GM18499 (cell line): Measurements from ENCODE around the gene HCRTR2.
"Not testable (repeated sequence)": the region's sequence is repeated elsewhere in the genome, so short reads cannot be mapped to it uniquely, and the experiment has no call there.

Experiments
- ATAC-seq: cut with Tn5 transposase; IDR thresholded peaks from one replicate; pipeline ENCODE4 v1.9.1; 2021; ENCODE audit warnings: moderate number of reproducible peaks; ENCODE audit not compliant: insufficient read depth, unreplicated experiment

Gene HCRTR2

DNA sequence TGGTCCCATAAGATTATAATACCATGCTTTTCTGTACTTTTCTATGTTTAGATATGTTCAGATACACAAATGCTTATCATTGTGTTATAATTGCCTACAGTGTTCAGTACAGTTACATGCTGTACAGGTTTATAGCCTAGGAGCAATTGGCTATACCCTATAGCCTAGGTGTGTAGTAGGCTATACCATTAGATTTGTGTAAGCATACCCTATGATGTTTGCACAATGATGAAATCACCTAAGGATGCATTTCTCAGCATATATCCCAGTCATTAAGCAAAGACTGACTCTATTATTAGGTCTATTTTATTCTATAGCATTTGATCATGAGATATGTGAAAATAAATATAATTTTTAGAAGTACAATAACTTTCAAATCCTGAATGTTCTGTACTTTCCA lies 36.6 kb downstream of the HCRTR2 start:
- ATAC-seq, result no peak

DNA sequence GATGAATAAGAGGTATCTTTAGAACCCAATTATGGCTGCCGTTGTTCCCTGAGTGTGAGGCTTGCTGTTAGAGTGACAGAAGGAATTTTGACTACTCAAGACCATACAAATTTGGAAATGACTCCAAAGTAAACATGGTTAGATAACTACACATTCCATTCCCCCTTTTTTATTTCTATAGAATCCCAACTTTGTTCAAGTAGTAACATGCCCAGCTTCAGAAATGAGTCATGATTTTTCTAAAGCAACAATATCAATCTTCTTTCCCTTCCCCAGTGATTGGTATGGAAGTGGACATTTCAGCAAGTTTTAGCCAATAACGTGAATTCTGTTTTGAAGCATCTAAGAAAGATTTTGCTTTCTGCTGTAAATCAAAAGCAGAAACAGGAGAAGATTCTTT lies 37.8 kb downstream of the HCRTR2 start:
- ATAC-seq, result no peak

DNA sequence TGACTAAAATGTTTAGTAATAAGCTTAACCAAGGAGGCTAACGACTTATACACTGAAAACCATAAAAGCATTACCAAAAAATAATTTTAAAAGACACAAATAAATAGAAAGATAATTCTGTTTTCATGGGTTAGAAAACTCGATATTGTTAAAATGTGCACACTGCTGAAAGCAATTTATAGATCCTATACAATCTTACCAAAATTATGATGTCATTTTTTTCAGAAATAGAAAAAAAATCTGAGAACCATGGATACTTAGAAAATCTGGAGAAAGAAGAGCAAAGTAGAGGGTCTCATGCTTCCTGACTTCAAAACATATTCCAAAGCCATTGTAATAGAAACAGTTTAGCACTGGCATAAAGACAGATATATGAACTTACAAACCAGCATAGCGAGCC lies 46.6 kb downstream of the HCRTR2 start:
- no peak for ATAC-seq

DNA sequence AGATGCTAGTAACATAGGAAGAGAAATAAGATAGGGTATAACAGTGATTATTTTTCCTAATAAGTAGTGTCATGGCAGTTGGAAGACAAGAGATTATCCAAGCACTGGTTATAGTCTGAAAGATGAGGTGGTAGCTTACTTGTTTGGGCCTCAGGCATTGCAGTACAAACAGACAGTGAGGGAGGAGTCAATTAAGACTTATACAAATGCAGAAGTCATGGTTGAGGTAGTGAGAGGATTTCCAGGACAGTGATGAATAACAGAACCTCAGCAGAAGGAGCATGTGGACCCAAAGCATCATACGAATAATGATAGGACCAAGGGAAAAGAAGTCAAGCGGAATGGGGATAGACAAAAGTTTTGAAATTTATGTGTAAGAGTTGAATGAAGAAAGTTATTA lies 53.5 kb downstream of the HCRTR2 start:
- no peak for ATAC-seq

DNA sequence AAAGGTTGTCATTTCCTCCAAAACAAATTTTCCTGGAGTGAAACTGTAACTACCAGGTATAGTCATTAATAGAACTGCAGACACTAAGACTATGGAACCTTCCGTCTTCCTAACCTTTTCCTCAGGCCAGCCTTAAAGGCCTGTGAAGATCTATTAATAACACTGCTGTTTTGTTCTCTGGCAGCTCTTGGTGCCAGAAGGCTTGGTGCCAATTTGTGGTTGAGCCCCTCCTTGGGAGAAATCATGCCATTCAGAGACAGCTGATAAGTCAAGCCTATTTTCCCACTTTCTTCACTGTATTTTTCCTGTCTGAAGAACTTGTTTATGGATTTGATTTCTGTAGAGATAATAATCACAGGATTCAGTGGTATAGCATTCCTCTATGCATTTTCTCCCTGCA lies 64.8 kb downstream of the HCRTR2 start:
- no peak for ATAC-seq

DNA sequence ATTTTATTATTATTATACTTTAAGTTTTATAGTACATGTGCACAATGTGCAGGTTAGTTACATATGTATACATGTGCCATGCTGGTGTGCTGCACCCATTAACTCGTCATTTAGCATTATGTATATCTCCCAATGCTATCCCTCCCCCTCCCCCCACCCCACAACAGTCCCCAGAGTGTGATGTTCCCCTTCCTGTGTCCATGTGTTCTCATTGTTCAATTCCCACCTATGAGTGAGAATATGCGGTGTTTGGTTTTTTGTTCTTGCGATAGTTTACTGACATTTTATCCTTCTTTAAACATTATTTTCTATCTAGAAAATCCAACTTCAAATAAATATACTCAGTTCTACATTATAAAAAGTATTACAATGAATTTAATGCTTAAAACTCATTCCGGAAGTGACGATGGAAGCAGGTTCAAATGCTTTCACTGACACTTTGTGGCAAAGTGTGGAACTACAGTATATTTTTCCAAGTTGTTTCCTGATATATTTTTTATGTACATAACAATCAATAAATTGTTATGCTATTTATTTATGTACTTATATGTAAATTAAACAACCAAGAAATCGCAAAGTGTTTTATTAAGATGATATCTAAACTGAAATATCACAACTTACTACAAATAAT lies 66.8 kb downstream of the HCRTR2 start:
- ATAC-seq, result not testable (repeated sequence)

DNA sequence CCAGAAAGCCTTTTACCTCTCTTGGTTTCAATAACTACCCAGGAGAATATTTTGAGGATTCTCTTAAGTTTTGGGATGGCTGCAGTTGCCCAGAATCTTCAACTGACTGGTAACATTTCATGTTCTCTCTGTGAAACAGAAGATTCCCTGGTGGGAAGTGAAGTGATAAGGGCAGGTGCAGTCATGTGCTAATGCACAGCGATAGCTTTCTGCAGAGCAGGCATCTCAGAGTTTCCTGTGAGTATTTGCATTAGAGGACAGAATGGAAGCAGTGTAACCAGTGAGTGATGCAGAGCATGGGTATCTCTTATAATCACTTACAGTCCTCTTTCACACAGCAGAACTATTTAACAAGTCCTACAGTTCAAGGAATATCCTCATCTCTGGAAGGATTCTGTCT lies 76.1 kb downstream of the HCRTR2 start:
- no peak for ATAC-seq

DNA sequence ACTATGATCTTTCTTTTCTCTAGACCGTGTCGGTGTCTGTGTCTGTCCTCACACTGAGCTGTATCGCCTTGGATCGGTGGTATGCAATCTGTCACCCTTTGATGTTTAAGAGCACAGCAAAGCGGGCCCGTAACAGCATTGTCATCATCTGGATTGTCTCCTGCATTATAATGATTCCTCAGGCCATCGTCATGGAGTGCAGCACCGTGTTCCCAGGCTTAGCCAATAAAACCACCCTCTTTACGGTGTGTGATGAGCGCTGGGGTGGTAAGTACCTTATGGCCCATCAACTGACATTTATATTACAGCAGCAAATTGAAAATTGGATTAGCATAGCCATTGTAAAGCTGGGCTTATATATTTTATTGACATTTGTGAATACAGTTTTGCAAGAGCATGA lies 80.8 kb downstream of the HCRTR2 start:
- ATAC-seq, result no peak

DNA sequence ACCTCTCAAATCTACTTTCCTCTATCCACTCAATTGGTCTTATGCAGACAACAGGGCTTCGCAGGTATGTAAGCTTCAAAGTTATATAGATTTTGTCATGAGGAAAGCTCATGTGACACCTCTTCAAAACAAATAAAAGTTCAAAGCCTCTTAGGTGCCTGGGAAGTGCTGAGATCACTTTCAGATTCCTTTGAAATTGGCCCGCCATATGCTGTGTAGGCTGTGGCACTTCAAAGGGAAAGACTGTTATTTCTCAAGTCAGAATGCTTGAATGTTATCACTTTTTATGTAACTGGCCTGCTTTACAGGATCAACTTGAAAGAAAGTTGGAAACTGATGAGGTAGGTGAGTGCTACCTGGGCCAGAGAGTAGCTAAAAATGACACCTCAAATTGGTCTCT lies 85.9 kb downstream of the HCRTR2 start:
- ATAC-seq, result no peak

DNA sequence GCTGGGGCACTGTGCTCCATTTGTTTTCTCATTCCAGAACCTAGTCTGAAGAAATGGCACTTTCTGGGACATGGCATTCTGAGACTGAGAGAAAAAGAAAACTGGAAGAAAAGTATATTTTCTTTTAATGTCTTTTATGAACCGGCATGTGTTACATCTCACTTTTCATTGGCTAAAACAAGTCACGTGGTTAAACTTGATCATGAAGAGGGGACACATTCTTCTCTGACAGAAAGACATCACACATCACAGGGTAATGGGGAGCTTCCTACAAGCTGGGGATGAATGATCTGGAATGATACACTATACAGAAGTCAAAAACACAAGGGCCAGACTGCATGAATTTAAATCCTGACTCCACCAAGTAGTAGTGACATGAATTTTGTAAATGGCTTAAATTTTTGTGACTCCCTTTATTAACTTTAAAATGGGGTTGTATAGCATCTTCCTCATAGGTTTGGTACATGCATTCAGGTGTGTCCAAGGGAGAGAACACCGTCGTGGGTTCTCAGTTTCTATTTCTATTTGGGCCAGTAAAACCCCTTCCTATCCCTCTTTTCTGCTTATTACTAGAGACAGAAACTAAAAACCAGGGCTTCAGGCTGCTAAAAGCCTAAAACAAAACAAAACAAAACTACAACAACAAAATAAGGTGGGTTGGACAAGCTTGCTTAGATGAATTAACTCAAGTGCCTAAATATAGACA lies 91.2 kb downstream of the HCRTR2 start:
- ATAC-seq, result no peak

DNA sequence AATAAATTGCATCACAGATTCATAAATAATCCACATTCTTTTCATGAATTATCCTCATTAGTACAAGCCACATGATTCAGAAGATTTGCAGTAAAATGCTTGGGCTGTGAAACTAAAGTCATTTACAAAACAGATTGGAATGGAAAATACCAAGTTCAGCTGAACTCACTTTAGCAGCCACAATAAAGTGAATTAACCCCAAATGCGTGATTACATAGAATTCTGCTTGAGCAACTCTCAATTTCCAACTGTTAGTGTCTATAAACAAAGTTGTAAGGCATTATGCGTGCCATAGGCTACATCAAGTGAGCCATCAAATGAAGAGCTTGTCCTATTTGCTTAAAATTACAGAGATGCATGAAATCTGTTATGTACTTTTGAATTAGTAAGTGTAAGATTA lies 92.6 kb downstream of the HCRTR2 start:
- ATAC-seq, result no peak

DNA sequence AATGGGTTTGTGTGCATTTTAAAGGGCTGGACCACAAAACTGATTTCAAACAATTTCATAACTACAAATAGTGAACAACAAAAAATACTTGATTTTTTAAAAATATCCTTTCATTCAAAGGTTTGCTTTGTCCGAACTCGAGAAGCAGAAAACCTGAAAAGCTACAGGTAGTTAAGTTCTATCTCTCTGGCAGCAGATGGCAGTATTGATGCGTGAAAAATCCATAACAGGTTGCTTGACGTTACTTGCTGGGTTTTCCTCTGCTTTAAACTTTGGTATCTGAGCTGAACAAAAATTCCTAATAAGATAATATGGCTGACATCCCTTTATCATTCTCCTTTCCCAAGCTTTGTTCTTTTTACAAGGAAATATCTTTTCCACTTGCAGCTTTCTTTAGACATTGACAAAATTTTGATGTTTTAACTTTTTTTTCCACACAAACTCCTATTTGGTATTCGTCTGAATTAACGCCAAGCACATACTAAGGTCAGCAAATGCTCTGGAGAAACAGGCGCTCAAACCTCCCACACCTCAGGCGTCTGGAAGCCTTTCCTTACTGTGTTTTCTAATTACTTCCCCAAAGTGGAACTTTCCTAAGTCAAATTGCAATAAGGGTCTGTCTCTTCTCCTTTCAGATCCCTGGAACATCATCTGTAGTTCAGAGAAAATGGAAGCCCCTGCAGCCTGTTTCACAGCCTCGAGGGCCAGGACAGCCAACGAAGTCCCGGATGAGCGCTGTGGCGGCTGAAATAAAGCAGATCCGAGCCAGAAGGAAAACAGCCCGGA lies 102.6 kb downstream of the HCRTR2 start:
- no peak for ATAC-seq

DNA sequence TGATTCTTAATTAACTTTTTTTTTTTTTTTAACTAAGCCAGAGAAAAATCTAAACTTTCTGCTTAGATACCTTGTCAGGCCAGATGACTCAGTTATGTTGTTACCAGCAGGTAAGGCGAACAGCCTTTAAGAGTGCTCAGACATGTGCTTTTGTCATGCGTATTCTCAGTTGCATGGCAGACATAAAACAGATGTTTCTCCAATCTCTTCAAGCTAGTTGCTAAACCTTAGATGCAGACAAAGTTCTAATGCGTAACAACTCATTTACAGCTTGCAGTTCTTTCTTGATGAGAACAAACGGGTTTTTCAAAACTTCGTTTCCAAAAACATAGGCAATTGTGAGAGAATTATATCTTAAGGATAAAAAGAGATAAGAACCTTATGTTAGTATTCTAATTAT lies 103.3 kb downstream of the HCRTR2 start:
- ATAC-seq, result no peak

DNA sequence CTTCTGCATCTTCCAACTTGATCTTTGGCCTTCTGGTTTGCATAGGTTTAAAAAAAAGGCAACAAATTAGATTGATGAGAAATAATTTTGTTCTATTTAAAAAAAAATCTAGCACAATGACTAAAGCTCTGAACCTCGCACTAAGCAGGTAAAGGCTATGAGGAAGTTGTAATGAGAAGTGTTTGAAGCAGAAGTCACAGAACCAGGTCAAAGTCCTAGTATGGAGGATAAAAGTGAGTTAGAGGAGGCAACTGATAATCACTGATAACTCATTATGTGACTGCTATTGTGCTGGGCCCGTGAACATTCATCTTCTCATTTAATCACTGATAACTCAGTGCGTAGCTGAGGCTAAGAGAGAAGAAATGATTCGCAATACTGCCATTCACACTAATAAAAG lies 106.9 kb downstream of the HCRTR2 start:
- ATAC-seq, result no peak

DNA sequence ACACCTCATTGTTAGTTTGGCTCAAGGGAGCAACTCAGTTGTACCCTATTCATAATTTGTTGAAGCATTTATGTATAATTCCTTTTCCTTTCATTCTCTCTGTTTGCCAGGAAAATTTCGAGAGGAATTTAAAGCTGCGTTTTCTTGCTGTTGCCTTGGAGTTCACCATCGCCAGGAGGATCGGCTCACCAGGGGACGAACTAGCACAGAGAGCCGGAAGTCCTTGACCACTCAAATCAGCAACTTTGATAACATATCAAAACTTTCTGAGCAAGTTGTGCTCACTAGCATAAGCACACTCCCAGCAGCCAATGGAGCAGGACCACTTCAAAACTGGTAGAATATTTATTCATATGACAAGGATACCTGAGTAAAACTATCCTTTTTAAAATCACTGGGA lies 107.8 kb downstream of the HCRTR2 start:
- ATAC-seq, result no peak

DNA sequence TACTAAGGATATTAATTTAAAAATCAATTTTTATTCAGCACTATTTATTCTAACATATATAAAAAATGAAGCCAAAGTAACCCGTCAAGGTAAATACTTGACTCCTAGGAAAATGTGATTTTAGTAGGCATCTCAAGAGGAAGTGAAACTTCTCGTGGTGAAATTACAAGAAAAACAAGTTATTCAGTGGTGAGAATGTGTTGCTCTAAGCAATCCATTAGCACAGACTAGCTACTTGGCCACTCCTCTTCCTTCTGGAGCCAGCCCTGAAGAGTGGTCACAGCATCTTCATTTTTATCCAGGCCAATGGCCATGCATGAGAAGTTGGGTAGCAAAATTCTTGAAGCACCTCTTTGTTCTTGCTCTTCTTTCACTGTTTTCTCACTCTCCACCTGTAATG lies 112.5 kb downstream of the HCRTR2 start:
- ATAC-seq, result no peak

DNA sequence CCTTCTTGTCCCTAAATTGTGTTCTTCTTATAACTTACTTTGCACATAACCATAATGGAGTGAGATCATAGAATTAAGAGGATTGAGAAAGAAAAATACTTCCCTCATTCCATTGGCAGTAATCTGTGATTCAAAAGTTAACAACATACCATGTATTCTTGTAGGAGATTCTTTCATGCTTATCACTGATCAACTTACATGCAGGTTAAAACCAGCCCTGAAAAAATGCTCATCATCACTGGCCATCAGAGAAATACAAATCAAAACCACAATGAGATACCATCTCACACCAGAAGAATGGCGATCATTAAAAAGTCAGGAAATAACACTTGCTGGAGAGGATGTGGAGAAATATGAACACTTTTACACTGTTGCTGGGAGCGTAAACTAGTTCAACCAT lies 116.4 kb downstream of the HCRTR2 start:
- ATAC-seq, result no peak

DNA sequence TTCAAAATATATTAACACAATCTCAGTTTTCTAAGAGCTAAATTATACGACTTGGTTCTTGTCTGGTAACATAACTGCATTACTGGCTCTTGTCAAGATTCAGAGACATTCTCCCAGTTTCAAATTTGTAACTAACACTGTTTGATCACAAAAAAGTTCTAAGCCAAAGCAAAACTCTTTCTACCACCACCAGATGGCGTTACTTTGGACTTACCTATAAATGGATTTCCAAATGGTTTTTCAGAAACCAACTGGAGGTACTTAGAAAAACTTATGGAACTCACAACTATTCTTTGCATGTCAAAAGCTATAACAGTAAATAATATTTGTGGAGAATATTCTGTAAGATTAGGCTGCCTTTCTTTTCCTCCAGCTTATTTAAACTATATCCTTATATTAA lies 118.8 kb downstream of the HCRTR2 start:
- no peak for ATAC-seq

DNA sequence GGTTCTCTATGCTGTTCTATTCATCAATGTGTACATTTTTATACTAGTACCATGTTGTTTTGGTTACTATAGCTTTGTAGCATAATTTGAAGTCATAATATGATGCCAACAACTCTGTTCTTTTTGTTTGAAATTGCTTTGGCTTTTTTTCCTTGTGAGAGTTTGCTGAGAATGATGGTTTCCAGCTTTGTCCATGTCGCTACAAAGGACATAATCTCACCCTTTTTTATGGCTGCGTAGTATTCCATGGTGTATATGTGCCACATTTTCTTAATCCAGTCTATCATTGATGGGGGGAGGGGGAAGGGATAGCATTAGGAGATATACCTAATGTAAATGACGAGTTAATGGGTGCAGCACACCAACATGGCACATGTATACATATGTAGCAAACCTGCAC lies 122.9 kb downstream of the HCRTR2 start:
- not testable (repeated sequence) for ATAC-seq

DNA sequence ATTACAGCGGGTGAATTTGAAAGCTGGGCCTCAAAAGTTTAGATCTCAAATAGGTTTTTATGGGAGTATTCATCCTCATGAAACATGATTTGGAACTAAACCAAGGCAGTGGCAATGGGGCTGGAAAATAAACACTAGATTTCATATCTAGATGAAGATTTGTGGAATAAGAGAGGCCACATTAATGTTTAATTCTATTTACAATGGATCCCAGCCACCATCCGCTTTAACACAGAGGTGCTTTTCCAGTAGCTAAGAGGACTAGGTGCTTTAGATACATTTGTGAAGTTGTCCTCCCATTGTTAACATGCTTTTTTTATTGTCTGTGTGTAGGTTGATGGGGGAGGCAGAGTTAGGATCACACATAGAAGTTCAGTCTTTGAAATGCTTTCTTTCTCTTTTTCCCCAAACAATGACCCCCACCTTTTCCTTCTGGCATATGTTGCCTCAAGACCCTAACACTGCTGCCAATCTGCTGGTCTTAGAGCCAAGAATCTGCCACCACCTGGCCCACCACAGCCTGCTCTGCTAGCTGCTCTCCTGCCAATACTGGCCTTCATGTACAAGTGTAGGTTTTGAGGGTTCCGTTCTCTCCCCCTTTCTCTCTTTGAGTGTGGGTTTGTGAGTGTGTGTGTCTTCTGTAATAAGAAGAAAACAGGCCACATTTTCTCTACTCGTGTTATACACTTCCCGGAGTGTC lies 125.1 kb downstream of the HCRTR2 start:
- ATAC-seq, result no peak

DNA sequence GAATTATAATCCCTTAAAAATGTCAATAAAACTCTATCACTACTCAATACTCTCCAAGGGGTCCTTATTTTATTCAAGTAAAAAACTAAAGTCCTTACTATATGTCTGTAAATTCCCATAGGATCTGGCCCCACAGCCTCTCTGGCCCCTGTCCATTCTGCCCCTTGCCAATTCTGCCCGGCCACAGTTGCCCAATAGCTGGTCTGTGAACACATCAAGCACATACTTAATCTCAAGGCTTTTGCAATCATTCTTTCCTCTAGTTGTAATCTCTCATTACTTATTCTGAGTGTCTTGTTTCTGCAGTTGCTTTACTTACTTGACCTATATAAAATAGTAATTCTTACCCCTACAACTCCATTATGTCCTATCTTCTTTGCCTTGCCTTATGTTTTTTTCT lies 130.4 kb downstream of the HCRTR2 start:
- no peak for ATAC-seq
